K562 (cell line): ENCODE data around the gene AKT2. TPM values are rescaled to one million over a fixed set of nuclear protein-coding genes. Genes with fewer than 3 reads are reported as not detected.
A peak's percentile ranks its signal among the peaks of the same experiment; 100 is the strongest.

ENCODE experiments used
- BRF2 ChIP-seq: IDR thresholded peaks from 3 replicates; pipeline ENCODE4 v1.6.1; 2011; ENCODE audit warnings: borderline replicate concordance, mild to moderate bottlenecking; ENCODE audit not compliant: insufficient read length, insufficient read depth
- MGA ChIP-seq: fragments of 450-650 bp; IDR thresholded peaks from 2 replicates; pipeline ENCODE4 v1.6.1; 2016; ENCODE audit warnings: mild to moderate bottlenecking, moderate library complexity
- POLR2G ChIP-seq: fragments of 200-400 bp; formaldehyde crosslinking; IDR thresholded peaks from 2 replicates; pipeline ENCODE4 v1.6.1; 2017; ENCODE audit warnings: low read depth, mild to moderate bottlenecking, antibody characterized with exemption, low read length, moderate library complexity
- WHSC1 ChIP-seq: IDR thresholded peaks from one replicate; pipeline ENCODE4 v1.6.1; 2012; ENCODE audit warnings: low read length, control low read depth, inconsistent platforms
- ZBTB33 ChIP-seq: sonication (generic); formaldehyde crosslinking; IDR thresholded peaks from 2 replicates; pipeline ENCODE4 v1.8.1; 2023; ENCODE audit warnings: mild to moderate bottlenecking, missing genetic modification reagents
- ZNF143 ChIP-seq: sonication (generic); formaldehyde crosslinking; IDR thresholded peaks from 2 replicates; pipeline ENCODE4 v1.9.0; 2022; ENCODE audit warnings: mild to moderate bottlenecking, missing genetic modification reagents
- ZNF408 ChIP-seq: fragments of 250-450 bp; sonication (Bioruptor Pico); IDR thresholded peaks from 2 replicates; pipeline ENCODE4 v1.4.0; 2020; ENCODE audit warnings: low read depth, mild to moderate bottlenecking, moderate library complexity
- ZNF696 ChIP-seq: fragments of 250-450 bp; sonication (Bioruptor Pico); conservative IDR thresholded peaks from 2 replicates; pipeline ENCODE4 v1.4.0; 2020; ENCODE audit warnings: mild to moderate bottlenecking, moderate library complexity
- polyA plus RNA-seq, 8 experiments: library from polyadenylated mRNA; depleted of rRNA in 4 of 8; stranded (reverse) in 5 of 8; unstranded in 3 of 8; fragments of >200 nt; fragmentation: Nextera tagmentation in 2 of 8; fragmentation: Illumina TruSeq in 1 of 8; extraction: Ambion mirVana in 2 of 8; extraction: Trizol in 1 of 8; gene quantifications; 2 replicates each; pipeline versions ENCODE4 v1.2.1 to v1.2.3, GENCODE V29; 2011 to 2014; ENCODE audit warnings: inconsistent platforms in 1 of 8, missing spikeins in 1 of 8
- total RNA-seq, 7 experiments: library from RNA; depleted of rRNA in 6 of 7; stranded (reverse); fragments of >200 nt in 6 of 7; fragmentation: Illumina TruSeq in 2 of 7; extraction: Trizol in 2 of 7; gene quantifications; 2 replicates each; pipeline versions ENCODE4 v1.2.1 to v1.2.3, GENCODE V29; 2011 to 2021; ENCODE audit warnings: low replicate concordance in 1 of 7
- TF ChIP-seq, protein P1 (sequence below), 2 experiments: fragments of 450-650 bp; conservative IDR thresholded peaks; 2 replicates each; pipeline ENCODE4 v1.6.1; 2017; ENCODE audit warnings: mild to moderate bottlenecking in 2 of 2, moderate library complexity in 2 of 2
- TF ChIP-seq, protein P2 (sequence below): fragments of 250-450 bp; sonication (Bioruptor Pico); IDR thresholded peaks from 2 replicates; pipeline ENCODE4 v1.8.0; 2021; ENCODE audit warnings: borderline replicate concordance, mild to moderate bottlenecking, moderate library complexity; ENCODE audit not compliant: poor library complexity, severe bottlenecking

Gene AKT2
- total and polyA plus RNA-seq, 9 of the 15 experiments (the other 6 are each of a cell fraction or from before 2014, with no cell fraction given): 1.1 to 132 (median 67.7) TPM

DNA sequence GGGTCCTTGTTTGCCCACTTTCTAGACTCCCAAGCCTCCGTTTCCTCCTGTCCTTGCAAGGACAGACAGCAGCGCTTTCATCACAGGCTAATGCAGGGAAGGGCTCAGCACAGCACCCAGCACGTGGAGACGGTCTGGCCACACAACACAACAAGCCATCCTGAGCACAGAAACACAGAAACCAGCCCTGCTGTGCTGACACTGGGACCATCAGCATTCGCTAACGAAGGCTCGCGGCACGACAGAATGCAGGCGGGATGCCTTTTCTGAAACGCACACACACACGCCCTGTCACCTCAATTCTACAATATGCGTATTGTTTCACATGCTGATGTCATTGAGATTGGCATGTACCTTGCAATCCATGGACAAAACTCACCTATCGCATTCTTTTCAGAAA is 12.9 kb downstream of the AKT2 start (continued):
- TF ChIP-seq MGA (peak; percentile 24; the same call in 1 of the 2 replicates), ZNF696 (CRISPR knock-in tag) (no peak), ZNF143 (CRISPR knock-in tag) (no peak), WHSC1 (peak; percentile 20), ZBTB33 (CRISPR knock-in tag) (peak; percentile 99), POLR2G (0 out of 2 replicates have a peak, but pooled peaks have one; percentile 24), BRF2 (no peak), ZNF408 (CRISPR knock-in tag) (no peak)
- TF ChIP-seq, protein P1, sequence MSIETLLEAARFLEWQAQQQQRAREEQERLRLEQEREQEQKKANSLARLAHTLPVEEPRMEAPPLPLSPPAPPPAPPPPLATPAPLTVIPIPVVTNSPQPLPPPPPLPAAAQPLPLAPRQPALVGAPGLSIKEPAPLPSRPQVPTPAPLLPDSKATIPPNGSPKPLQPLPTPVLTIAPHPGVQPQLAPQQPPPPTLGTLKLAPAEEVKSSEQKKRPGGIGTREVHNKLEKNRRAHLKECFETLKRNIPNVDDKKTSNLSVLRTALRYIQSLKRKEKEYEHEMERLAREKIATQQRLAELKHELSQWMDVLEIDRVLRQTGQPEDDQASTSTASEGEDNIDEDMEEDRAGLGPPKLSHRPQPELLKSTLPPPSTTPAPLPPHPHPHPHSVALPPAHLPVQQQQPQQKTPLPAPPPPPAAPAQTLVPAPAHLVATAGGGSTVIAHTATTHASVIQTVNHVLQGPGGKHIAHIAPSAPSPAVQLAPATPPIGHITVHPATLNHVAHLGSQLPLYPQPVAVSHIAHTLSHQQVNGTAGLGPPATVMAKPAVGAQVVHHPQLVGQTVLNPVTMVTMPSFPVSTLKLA (conservative IDR thresholded peaks at IDR 0.05): peak in 1 of 2 experiments; percentile 16; a peak in 1 of 4 replicates
- TF ChIP-seq, protein P2, sequence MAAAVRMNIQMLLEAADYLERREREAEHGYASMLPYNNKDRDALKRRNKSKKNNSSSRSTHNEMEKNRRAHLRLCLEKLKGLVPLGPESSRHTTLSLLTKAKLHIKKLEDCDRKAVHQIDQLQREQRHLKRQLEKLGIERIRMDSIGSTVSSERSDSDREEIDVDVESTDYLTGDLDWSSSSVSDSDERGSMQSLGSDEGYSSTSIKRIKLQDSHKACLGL (CRISPR knock-in tag): no peak
